ENCODE data around the gene KIAA1328.

Gene KIAA1328

DNA sequence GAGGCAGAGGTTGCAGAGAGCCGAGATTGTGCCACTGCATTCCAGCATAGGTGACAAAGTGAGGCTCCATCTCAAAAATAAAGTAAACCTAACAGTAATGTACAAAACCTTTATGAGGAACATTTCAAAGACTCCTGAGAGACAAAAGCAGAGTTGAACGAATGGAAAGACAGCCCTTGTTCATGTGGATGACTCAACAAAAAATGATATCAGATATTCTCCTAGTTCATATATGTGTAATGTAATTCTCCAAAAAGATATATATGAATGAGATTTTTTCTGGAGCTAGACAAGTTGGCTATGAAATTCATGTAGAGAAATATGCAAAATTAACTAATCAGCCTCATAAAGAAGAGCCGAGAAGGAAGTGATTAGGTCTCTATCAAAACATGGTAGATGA lies 61.7 kb downstream of the KIAA1328 start:
- no peaks in the 10 kb centered on the region for H3K4me1 ChIP-seq
- no peak overlapping the region for H3K4me3 ChIP-seq (ENCODE audit: low read depth, low read length)
- TF ChIP-seq, protein P1, sequence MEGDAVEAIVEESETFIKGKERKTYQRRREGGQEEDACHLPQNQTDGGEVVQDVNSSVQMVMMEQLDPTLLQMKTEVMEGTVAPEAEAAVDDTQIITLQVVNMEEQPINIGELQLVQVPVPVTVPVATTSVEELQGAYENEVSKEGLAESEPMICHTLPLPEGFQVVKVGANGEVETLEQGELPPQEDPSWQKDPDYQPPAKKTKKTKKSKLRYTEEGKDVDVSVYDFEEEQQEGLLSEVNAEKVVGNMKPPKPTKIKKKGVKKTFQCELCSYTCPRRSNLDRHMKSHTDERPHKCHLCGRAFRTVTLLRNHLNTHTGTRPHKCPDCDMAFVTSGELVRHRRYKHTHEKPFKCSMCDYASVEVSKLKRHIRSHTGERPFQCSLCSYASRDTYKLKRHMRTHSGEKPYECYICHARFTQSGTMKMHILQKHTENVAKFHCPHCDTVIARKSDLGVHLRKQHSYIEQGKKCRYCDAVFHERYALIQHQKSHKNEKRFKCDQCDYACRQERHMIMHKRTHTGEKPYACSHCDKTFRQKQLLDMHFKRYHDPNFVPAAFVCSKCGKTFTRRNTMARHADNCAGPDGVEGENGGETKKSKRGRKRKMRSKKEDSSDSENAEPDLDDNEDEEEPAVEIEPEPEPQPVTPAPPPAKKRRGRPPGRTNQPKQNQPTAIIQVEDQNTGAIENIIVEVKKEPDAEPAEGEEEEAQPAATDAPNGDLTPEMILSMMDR (IDR thresholded peaks at IDR 0.05; ENCODE audit: low read depth, low read length): no peak
- DNase-seq: no peak
- no peaks in the 10 kb centered on the region for H3K36me3 ChIP-seq
- no peaks in the 10 kb centered on the region for H3K27me3 ChIP-seq
- no peaks in the 10 kb centered on the region for H3K9me3 ChIP-seq

DNA sequence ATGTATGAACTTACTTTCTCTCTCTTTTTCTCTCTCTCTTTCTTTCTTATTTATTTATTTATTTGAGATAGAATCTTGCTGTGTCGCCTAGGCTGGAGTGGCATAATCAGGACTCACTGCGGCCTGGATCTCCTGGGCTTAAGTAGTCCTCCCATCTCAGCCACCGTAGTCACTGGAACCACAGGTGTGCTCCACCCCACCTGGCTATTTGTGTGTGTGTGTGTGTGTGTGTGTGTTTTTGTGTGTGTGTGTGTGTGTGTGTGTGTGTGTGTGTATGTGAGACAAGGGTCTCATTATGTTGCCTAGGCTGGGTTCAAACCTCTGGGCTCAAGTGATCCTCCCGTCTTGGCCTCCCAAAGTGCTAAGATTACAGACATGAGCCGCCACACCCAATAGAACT lies 64.3 kb downstream of the KIAA1328 start:
- H3K36me3 ChIP-seq: no peaks in the 10 kb centered on the region

DNA sequence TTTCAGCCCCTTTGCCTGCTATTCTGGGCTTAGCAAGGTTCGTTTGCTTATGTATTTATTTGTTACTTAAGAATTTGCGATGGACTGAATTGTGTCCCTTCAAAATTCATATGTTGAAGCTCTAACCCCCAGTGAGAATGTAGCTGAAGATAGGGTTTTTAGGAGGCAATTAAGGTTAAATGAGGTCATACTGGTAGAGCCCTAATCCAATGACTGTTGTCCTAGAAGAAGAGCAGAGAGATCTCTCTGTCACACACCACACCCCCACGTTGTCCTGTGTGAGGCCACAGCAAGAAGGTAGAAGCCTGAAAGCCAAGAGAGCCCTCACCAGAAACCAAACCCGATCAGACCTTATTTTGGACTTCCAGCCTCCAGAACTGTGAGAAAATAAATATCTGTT lies 66.7 kb downstream of the KIAA1328 start:
- no peaks in the 10 kb centered on the region for H3K4me1 ChIP-seq
- DNase-seq: no peak

More for the DNA sequence above, 64.3 kb downstream of the KIAA1328 start:
- Histone ChIP-seq H3K27me3 (no peaks in the 10 kb centered on the region), H3K4me1 (no peaks in the 10 kb centered on the region), H3K4me3 (ENCODE audit: low read depth, low read length) (no peak overlapping the region), H3K9me3 (no peaks in the 10 kb centered on the region)
- no peak for DNase-seq
- TF ChIP-seq, protein P1 (IDR thresholded peaks at IDR 0.05; ENCODE audit: low read depth, low read length): no peak

DNA sequence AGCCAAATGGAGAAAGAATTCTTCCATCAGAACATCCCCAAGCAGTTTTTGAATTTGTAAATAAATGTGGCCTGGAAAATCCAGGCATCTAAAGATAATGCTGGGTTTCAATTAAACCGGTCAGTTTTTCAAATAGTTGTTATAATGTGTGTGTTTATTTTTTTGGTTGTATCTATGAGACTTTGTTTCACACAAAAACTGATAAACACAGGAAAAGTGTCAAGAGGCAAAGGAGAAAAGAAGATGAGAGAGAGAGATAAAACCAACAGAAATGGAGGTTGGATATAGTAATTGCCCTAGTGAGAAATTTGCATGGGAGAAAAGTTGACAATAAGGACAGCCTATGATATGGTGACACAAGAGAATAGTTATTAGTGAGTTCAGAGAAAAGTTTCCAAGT lies 68.3 kb downstream of the KIAA1328 start:
- H3K4me1 ChIP-seq: no peaks in the 10 kb centered on the region
- DNase-seq: no peak
- H3K4me3 ChIP-seq (ENCODE audit: low read depth, low read length): no peak overlapping the region
- TF ChIP-seq, protein P1 (IDR thresholded peaks at IDR 0.05; ENCODE audit: low read depth, low read length): no peak
- H3K36me3 ChIP-seq: no peaks in the 10 kb centered on the region
- H3K27me3 ChIP-seq: no peaks in the 10 kb centered on the region
- no peaks in the 10 kb centered on the region for H3K9me3 ChIP-seq

More for the DNA sequence above, 66.7 kb downstream of the KIAA1328 start:
- H3K36me3 ChIP-seq: no peaks in the 10 kb centered on the region
- TF ChIP-seq, protein P1 (IDR thresholded peaks at IDR 0.05; ENCODE audit: low read depth, low read length): no peak
- no peak overlapping the region for H3K4me3 ChIP-seq (ENCODE audit: low read depth, low read length)
- no peaks in the 10 kb centered on the region for H3K27me3 ChIP-seq
- no peaks in the 10 kb centered on the region for H3K9me3 ChIP-seq

DNA sequence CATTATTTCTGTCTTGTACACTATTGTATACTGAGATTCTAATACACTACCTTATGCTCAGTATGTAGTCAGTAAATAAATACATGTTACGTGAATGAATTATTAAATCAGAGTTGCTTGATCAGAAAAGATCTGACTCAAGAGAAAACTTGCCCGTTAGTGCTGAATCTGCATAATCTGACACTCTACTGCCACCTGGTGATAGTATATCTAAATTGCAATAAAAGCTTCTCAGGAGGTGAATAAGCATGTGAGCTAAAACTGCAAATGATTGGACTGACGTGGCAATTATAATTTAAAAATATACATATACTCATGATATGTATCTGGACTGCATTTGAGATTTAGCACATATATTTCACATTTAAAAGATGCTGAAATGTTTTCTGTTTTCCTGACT lies 70.4 kb downstream of the KIAA1328 start:
- Histone ChIP-seq H3K4me3 (ENCODE audit: low read depth, low read length) (no peak overlapping the region), H3K9me3 (no peaks in the 10 kb centered on the region), H3K4me1 (no peaks in the 10 kb centered on the region), H3K36me3 (no peaks in the 10 kb centered on the region), H3K27me3 (no peaks in the 10 kb centered on the region)
- DNase-seq: no peak
- TF ChIP-seq, protein P1 (IDR thresholded peaks at IDR 0.05; ENCODE audit: low read depth, low read length): peak; percentile 46

DNA sequence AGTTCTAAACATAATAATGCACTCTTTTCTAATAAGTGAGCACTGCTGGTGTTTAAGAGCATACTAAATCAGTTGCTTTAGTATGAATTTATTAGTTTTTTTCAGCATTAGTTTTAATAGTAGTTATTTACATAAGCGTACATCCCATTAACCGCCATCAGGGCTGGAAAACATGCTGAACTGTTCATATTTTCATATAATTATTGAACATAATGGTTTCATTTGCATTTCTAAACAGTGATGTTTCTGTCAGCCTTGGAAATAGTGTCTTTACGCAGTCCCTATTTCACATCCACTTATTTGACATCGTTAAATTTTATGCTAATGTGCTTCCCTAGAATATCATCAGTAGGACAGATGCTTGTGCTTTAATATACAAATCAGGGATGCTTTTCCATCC lies 71.5 kb downstream of the KIAA1328 start:
- H3K27me3 ChIP-seq: no peaks in the 10 kb centered on the region
- no peak for DNase-seq
- TF ChIP-seq, protein P1 (IDR thresholded peaks at IDR 0.05; ENCODE audit: low read depth, low read length): no peak
- no peaks in the 10 kb centered on the region for H3K36me3 ChIP-seq
- H3K4me1 ChIP-seq: no peaks in the 10 kb centered on the region
- H3K9me3 ChIP-seq: no peaks in the 10 kb centered on the region
- no peak overlapping the region for H3K4me3 ChIP-seq (ENCODE audit: low read depth, low read length)

Data from BE2C (cell line).